Liver (tissue), 9 donors: ENCODE measurements around the gene USP24. TPM values are rescaled to one million over a fixed set of nuclear protein-coding genes. Genes with fewer than 3 reads are reported as not detected.

Experiments
- DNase-seq: peaks from one replicate; pipeline ENCODE4 v3.0.0-alpha.2; 2017; ENCODE audit warnings: low spot score
- H3K27ac ChIP-seq, 2 donors: one replicate each; pipeline ENCODE4 v1.7.0; 2013; ENCODE audit warnings: inconsistent platforms in 2 of 2, low read length in 2 of 2, control low read depth in 1 of 2, low read depth in 1 of 2, mild to moderate bottlenecking in 1 of 2
- H3K27me3 ChIP-seq, 4 donors: one replicate each; pipeline versions ENCODE4 v1.6.1 to v1.7.0; 2013; ENCODE audit warnings: low read length in 3 of 4, inconsistent platforms in 1 of 4, mild to moderate bottlenecking in 1 of 4, moderate library complexity in 1 of 4; ENCODE audit not compliant: control insufficient read depth in 4 of 4, insufficient read depth in 4 of 4
- H3K36me3 ChIP-seq, 4 donors: one replicate each; pipeline versions ENCODE4 v1.6.1 to v1.7.0; 2013; ENCODE audit warnings: low read length in 3 of 4, mild to moderate bottlenecking in 3 of 4, low read depth in 1 of 4, moderate library complexity in 1 of 4; ENCODE audit not compliant: control insufficient read depth in 4 of 4, insufficient read depth in 3 of 4
- H3K4me1 ChIP-seq, 4 donors: one replicate each; pipeline versions ENCODE4 v1.6.1 to v1.7.0; 2013; ENCODE audit warnings: low read length in 3 of 4, mild to moderate bottlenecking in 3 of 4, moderate library complexity in 1 of 4; ENCODE audit not compliant: control insufficient read depth in 4 of 4, insufficient read depth in 4 of 4
- H3K4me3 ChIP-seq, 3 donors: one replicate each; pipeline versions ENCODE4 v1.6.1 to v1.7.0; 2013; ENCODE audit warnings: low read length in 3 of 3, control low read depth in 1 of 3, low read depth in 1 of 3, mild to moderate bottlenecking in 1 of 3
- H3K9ac ChIP-seq, 2 donors: one replicate each; pipeline ENCODE4 v1.7.0; 2013; ENCODE audit warnings: low read length in 2 of 2, mild to moderate bottlenecking in 2 of 2, moderate library complexity in 2 of 2, control low read depth in 1 of 2, low read depth in 1 of 2
- H3K9me3 ChIP-seq, 4 donors: one replicate each; pipeline versions ENCODE4 v1.6.1 to v1.7.0; 2013; ENCODE audit warnings: low read length in 3 of 4; ENCODE audit not compliant: control insufficient read depth in 4 of 4
- ATF3 ChIP-seq: IDR thresholded peaks from 2 replicates; pipeline ENCODE4 v1.6.1; 2016; ENCODE audit warnings: antibody characterized with exemption
- EGR1 ChIP-seq, 2 donors: IDR thresholded peaks; 2 replicates each; pipeline ENCODE4 v1.6.1; 2016 to 2018; ENCODE audit warnings: antibody characterized with exemption in 2 of 2, low read depth in 2 of 2
- FOXA1 ChIP-seq: IDR thresholded peaks from 2 replicates; pipeline ENCODE4 v1.6.1; 2016; ENCODE audit warnings: antibody characterized with exemption
- FOXA2 ChIP-seq: IDR thresholded peaks from 2 replicates; pipeline ENCODE4 v1.6.1; 2016; ENCODE audit warnings: antibody characterized with exemption
- GABPA ChIP-seq, 2 donors: IDR thresholded peaks in 1 of 2; conservative IDR thresholded peaks in 1 of 2; 2 replicates each; pipeline ENCODE4 v1.6.1; 2016; ENCODE audit warnings: antibody characterized with exemption in 2 of 2, mild to moderate bottlenecking in 1 of 2, moderate library complexity in 1 of 2
- HNF4A ChIP-seq, 2 donors: conservative IDR thresholded peaks; 2 replicates each; pipeline ENCODE4 v1.6.1; 2016; ENCODE audit warnings: antibody characterized with exemption in 2 of 2, mild to moderate bottlenecking in 2 of 2
- HNF4G ChIP-seq: IDR thresholded peaks from 2 replicates; pipeline ENCODE4 v1.6.1; 2016; ENCODE audit warnings: antibody characterized with exemption
- JUND ChIP-seq, 2 donors: IDR thresholded peaks; 2 replicates each; pipeline ENCODE4 v1.6.1; 2016; ENCODE audit warnings: antibody characterized with exemption in 2 of 2
- MAX ChIP-seq: IDR thresholded peaks from 2 replicates; pipeline ENCODE4 v1.6.1; 2016; ENCODE audit warnings: antibody characterized with exemption
- NR2F2 ChIP-seq: IDR thresholded peaks from 2 replicates; pipeline ENCODE4 v1.6.1; 2016; ENCODE audit warnings: antibody characterized with exemption
- RAD21 ChIP-seq, 2 donors: IDR thresholded peaks; 2 replicates each; pipeline ENCODE4 v1.6.1; 2016; ENCODE audit warnings: antibody characterized with exemption in 2 of 2, mild to moderate bottlenecking in 2 of 2
- REST ChIP-seq: IDR thresholded peaks from 2 replicates; pipeline ENCODE4 v1.6.1; 2016; ENCODE audit warnings: antibody characterized with exemption, mild to moderate bottlenecking
- RXRA ChIP-seq, 2 donors: IDR thresholded peaks; 2 replicates each; pipeline ENCODE4 v1.6.1; 2017 to 2018; ENCODE audit warnings: antibody characterized with exemption in 2 of 2, mild to moderate bottlenecking in 1 of 2
- SP1 ChIP-seq: IDR thresholded peaks from 2 replicates; pipeline ENCODE4 v1.6.1; 2018; ENCODE audit warnings: antibody characterized with exemption, mild to moderate bottlenecking
- TAF1 ChIP-seq: conservative IDR thresholded peaks from 2 replicates; pipeline ENCODE4 v1.6.1; 2016; ENCODE audit warnings: antibody characterized with exemption, mild to moderate bottlenecking
- YY1 ChIP-seq: IDR thresholded peaks from 2 replicates; pipeline ENCODE4 v1.6.1; 2016; ENCODE audit warnings: antibody characterized with exemption, mild to moderate bottlenecking
- WGBS: extraction: QIAGEN DNeasy Blood & Tissue Kit; methylation state at CpG from one replicate; pipeline ENCODE4 v1.1.7; 2013; 5-methylcytosine and 5-hydroxymethylcytosine counted together
- polyA plus RNA-seq, 2 donors: library from polyadenylated mRNA; stranded (reverse) in 1 of 2; unstranded in 1 of 2; fragments of 200-250 nt in 1 of 2; fragments of >200 nt in 1 of 2; fragmentation: Nextera tagmentation in 1 of 2; extraction: Ambion mirVana in 1 of 2; gene quantifications; one replicate each; pipeline versions ENCODE4 v1.2.1 to v1.2.3, GENCODE V29; 2013 to 2015
- total RNA-seq, 2 donors: library from RNA; depleted of rRNA; stranded (reverse); fragments of >200 nt; gene quantifications; one replicate each; pipeline ENCODE4 v1.2.3, GENCODE V29; 2014
- TF ChIP-seq, protein P1 (sequence below): IDR thresholded peaks from 2 replicates; pipeline ENCODE4 v1.6.1; 2016; ENCODE audit warnings: antibody characterized with exemption
- TF ChIP-seq, protein P2 (sequence below): fragments of 150-350 bp; IDR thresholded peaks from 2 replicates; pipeline ENCODE4 v1.5.1; 2017; ENCODE audit warnings: improper control_type of control experiment, low read depth, low read length; ENCODE audit not compliant: missing input control
- donor health status: healthy.
- donor health status: healthy.
- donor health status: healthy.
- donor health status: healthy.
- donor health status: healthy.

Gene USP24
- total and polyA plus RNA-seq, 4 donors = 7.0 to 75.8 (median 20.3) TPM

DNA sequence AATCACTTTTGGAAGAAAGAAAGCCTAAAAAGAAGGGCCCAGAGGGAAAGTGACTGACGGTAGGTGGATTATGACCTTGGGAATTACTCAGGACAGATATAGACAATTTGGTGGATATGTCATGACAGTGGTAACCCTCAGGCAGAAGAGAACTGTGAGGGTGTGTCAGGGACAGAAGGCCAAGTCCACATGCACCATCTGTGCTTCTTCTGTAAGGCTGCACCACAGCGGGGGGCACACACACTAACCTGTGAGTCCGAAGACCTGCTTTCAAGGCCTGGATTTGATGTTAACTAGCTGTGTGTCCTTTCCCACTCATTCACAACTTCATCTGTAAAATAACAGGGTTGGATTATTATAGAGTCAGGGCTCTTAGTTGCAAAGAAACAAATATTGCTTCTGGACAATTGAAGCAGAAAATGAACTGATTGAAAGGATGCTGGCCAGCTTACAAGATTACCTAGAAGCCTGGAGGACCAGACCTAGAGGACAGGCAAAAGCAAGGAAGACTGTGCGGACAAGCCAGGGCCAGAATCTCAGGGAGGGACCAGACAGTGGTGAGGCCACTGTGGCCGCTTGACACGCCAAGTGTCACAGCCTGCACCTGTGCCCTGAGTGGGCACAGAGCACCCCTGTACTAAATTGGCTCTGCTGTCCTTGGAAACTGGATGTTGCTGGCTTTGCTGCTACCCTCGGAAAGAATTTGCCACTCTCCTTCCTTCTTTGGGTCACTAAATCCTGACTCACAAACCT is 34.7 kb upstream of the USP24 start:
- Histone ChIP-seq H3K4me1 (peaks cover 0 to 6% (median 3%) of the 10 kb centered on the region in 4 donors), H3K27me3 (no peaks in the 10 kb centered on the region), H3K36me3 (no peaks in the 10 kb centered on the region), H3K9me3 (no peaks in the 10 kb centered on the region), H3K27ac (no peak overlapping the region), H3K9ac (no peak overlapping the region), H3K4me3 (no peak overlapping the region)
- no peak for DNase-seq
- WGBS = 84% methylated on average over 7 of the region's 7 CpGs
- no peak for TF ChIP-seq YY1
- TF ChIP-seq, protein P1, sequence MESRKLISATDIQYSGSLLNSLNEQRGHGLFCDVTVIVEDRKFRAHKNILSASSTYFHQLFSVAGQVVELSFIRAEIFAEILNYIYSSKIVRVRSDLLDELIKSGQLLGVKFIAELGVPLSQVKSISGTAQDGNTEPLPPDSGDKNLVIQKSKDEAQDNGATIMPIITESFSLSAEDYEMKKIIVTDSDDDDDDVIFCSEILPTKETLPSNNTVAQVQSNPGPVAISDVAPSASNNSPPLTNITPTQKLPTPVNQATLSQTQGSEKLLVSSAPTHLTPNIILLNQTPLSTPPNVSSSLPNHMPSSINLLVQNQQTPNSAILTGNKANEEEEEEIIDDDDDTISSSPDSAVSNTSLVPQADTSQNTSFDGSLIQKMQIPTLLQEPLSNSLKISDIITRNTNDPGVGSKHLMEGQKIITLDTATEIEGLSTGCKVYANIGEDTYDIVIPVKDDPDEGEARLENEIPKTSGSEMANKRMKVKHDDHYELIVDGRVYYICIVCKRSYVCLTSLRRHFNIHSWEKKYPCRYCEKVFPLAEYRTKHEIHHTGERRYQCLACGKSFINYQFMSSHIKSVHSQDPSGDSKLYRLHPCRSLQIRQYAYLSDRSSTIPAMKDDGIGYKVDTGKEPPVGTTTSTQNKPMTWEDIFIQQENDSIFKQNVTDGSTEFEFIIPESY = no peak
- no peak for TF ChIP-seq JUND (IDR thresholded peaks at IDR 0.05)
- TF ChIP-seq, protein P2, sequence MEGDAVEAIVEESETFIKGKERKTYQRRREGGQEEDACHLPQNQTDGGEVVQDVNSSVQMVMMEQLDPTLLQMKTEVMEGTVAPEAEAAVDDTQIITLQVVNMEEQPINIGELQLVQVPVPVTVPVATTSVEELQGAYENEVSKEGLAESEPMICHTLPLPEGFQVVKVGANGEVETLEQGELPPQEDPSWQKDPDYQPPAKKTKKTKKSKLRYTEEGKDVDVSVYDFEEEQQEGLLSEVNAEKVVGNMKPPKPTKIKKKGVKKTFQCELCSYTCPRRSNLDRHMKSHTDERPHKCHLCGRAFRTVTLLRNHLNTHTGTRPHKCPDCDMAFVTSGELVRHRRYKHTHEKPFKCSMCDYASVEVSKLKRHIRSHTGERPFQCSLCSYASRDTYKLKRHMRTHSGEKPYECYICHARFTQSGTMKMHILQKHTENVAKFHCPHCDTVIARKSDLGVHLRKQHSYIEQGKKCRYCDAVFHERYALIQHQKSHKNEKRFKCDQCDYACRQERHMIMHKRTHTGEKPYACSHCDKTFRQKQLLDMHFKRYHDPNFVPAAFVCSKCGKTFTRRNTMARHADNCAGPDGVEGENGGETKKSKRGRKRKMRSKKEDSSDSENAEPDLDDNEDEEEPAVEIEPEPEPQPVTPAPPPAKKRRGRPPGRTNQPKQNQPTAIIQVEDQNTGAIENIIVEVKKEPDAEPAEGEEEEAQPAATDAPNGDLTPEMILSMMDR = no peak
- no peak for TF ChIP-seq EGR1 (IDR thresholded peaks at IDR 0.05; ENCODE audit: low read depth in 2 of 2)
- TF ChIP-seq TAF1 = no peak
- TF ChIP-seq HNF4A (conservative IDR thresholded peaks at IDR 0.05) = no peak
- TF ChIP-seq MAX = no peak
- no peak for TF ChIP-seq ATF3
- TF ChIP-seq RAD21 (IDR thresholded peaks at IDR 0.05) = no peak
- TF ChIP-seq RXRA (IDR thresholded peaks at IDR 0.05) = no peak
- TF ChIP-seq GABPA (IDR thresholded peaks at IDR 0.05 in 1 of 2, conservative IDR thresholded peaks at IDR 0.05 in 1 of 2) = no peak
- TF ChIP-seq SP1 = no peak
- no peak for TF ChIP-seq FOXA2

GRCh38 chr1:55246896-55247295 is 31.7 kb upstream of the USP24 start:
- TF ChIP-seq NR2F2 (no peak), ATF3 (no peak), REST (no peak), RAD21 (IDR thresholded peaks at IDR 0.05) (no peak), RXRA (IDR thresholded peaks at IDR 0.05) (no peak), EGR1 (IDR thresholded peaks at IDR 0.05; ENCODE audit: low read depth in 2 of 2) (no peak), HNF4G (no peak), FOXA1 (no peak), HNF4A (conservative IDR thresholded peaks at IDR 0.05) (no peak)
- no peaks in the 10 kb centered on the region for H3K27me3 ChIP-seq
- no peak overlapping the region for H3K27ac ChIP-seq
- H3K9me3 ChIP-seq = no peaks in the 10 kb centered on the region
- H3K36me3 ChIP-seq = no peaks in the 10 kb centered on the region
- peaks cover 0 to 6% (median 0%) of the 10 kb centered on the region in 4 donors for H3K4me1 ChIP-seq
- H3K9ac ChIP-seq = no peak overlapping the region
- DNase-seq = no peak
- H3K4me3 ChIP-seq = no peak overlapping the region
- 94% methylated on average over 2 of the region's 2 CpGs for WGBS
